ENCODE results near the gene MEGF6.

GRCh38 chr1:3570066-3570986 is 41.0 kb downstream of the MEGF6 start:
- TF ChIP-seq CTCF (IDR thresholded peaks at IDR 0.05) (no peak), POLR2A (IDR thresholded peaks at IDR 0.05) (no peak)
